NCI-H2107 (cell line): ENCODE measurements around the gene ZNF426.

Experiments used
- DNase-seq: peaks from one replicate; lab custom pipeline; 2025; lab: John Stamatoyannopoulos, UW

Gene ZNF426

DNA sequence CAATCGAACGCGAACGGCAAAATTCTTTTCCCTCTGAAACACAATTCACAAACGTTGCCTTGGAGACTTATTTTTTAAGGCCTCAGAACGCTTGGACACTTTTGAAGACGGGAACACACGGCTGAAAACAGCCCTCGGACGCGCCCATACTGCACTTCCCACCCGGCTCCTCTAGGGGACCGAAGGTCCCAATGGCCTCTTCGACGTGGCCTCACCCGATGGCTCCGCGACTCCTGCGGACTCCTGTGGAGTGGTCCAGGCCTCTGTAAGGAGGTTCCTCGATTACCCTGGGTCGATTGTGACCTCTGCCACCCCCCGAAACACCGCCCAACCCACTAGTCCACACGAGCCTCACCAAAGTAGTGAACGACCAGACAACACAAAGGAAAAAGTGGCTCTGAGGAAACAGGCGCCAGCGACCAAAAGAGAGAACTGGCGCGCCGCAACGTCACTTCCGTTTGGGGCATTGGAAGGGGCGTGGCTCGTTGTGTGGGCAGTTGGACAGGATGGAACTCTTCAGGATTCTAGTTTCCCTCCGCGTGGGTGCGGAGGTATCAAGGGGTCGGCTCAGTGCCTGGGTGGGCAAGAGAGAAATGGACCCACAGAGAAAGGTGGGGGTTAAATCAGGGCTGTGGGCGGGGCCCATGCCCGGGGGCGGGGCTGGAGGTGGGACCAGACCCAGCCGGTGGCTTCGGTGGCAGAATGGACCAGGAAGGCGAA, 40.1 kb downstream of the ZNF426 start, which contains the start of gene ZNF560:
TSS of gene ZNF560 (minus strand) at position 434 of the 720 bp plus-strand sequence. CDS start 23,303 bp downstream, outside the sequence.
- no peak for DNase-seq

DNA sequence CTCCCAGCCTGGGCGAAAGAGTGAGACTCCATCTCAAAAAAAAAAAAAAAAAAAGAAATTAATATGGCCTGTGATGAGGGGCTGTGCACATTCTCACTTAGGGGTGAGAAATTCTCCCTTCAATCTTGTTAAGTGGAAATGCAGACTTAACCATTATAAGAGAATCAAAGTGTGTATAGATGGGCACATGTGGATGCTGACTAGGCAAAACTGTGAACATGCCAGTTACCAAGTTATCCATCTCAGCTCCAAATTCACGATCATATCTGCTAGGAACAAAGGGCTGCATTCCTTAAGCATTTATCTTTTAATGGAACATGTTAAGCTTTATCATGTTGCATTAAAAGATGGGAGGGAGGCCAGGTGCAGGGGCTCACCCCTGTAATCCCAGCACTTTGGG, 44.3 kb downstream of the ZNF426 start:
- no peak for DNase-seq

DNA sequence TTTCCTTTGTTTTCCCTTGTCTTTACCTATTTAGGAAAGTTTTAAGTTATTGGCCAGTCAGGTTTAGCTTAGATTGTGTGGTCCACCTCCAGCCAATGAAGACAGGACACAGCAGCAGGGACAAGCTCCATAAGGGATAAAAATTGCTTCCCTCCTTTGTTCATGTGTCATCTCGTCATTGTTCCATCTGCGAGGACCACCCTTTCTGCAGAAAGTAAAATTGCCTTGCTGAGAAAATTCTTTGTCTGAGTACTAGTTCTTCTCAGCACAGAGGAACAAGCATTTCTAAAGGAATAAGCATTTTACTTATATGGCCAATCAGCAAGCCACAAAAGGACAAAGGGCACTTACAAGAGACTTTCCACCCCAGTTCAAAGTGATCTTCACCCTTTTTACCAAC, 51.4 kb downstream of the ZNF426 start:
- no peak for DNase-seq

DNA sequence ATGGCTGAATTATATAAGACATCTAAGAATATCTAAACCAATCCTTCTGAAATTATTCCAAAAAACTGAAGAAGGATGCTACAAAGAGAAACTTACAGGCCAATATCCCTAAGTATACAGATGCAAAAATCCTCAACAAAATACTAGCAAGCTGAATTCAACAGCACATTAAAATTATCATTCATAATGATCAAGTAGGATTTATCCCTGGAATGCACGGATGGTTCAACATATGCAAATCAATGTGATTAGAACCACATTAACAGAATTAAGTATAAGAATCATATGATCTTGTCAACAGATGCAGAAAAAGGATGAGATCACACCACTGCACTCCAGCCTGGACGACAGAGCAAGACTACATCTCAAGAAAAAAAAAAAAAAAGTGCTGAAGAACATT, 53.3 kb downstream of the ZNF426 start:
- DNase-seq, result no peak

DNA sequence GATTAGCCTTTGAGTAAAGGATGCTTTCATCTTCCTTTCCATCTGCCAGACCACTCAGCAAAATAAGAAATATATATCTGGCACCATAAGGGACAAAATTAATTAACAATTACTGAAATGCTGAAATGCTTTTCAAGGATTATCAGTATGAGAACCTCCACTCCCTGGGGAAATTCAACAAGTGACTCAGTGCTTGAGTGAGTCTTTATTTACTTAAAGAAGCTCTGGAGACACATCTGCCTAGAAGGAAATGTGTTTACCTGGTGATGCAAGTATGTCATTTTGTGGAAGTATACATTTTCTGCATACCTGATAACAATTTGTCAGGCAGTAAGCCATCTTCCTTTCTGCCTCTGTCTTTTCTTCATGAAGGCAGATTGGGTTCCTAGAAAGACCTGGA, 63.5 kb downstream of the ZNF426 start:
- no peak for DNase-seq
